ENCODE results near the gene ICAM5.

Gene ICAM5

DNA sequence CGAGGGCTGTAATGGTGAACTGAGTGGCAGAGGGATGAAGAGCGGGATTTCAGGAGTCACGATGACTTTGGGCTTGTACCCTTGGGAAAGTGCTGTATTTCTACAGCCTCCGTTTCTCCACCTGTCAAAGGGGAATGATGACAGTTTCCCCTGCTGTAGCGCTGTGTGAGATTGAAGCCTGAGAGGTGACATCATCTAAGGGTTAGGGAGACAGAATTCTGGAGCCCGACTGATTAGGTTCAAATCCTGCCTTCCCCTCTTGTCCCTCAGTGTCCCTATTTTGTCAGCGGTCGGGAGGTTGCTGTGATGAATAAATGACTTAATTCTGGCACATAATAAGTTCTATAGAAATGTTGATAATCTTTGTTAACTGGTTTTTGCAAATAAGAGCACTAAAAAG, 37.0 kb upstream of the ICAM5 start:
- peak overlapping the region; percentile 97 for H3K4me3 ChIP-seq (replicated peaks; ENCODE audit: low read depth, low read length)
- TF ChIP-seq, protein P1, sequence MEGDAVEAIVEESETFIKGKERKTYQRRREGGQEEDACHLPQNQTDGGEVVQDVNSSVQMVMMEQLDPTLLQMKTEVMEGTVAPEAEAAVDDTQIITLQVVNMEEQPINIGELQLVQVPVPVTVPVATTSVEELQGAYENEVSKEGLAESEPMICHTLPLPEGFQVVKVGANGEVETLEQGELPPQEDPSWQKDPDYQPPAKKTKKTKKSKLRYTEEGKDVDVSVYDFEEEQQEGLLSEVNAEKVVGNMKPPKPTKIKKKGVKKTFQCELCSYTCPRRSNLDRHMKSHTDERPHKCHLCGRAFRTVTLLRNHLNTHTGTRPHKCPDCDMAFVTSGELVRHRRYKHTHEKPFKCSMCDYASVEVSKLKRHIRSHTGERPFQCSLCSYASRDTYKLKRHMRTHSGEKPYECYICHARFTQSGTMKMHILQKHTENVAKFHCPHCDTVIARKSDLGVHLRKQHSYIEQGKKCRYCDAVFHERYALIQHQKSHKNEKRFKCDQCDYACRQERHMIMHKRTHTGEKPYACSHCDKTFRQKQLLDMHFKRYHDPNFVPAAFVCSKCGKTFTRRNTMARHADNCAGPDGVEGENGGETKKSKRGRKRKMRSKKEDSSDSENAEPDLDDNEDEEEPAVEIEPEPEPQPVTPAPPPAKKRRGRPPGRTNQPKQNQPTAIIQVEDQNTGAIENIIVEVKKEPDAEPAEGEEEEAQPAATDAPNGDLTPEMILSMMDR (IDR thresholded peaks at IDR 0.05; ENCODE audit: low read length, missing control alignments) = no peak
- no peak for DNase-seq (ENCODE audit: low read depth)

DNA sequence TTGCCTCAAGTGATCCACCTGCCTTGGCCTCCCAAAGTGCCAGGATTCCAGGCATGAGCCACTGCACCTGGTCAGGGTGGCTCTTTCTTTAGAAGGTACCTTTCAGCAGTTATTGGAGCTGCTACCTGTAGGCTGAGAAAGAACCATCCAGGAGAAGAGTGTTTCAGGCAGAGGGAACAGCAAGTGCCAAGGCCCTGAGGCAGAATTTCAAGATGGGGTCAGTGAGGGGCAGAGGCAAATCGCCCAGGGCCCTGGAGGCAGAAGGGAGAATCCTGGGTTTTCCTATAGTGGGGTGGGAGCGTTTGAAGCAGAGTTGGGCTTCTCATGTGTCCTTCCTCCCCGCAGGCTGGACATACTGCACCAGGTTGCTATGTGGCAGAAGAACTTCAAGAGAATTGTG, 35.5 kb upstream of the ICAM5 start:
- H3K4me3 ChIP-seq (replicated peaks; ENCODE audit: low read depth, low read length) = no peak overlapping the region
- TF ChIP-seq, protein P1 (IDR thresholded peaks at IDR 0.05; ENCODE audit: low read length, missing control alignments) = no peak
- DNase-seq (ENCODE audit: low read depth) = no peak

DNA sequence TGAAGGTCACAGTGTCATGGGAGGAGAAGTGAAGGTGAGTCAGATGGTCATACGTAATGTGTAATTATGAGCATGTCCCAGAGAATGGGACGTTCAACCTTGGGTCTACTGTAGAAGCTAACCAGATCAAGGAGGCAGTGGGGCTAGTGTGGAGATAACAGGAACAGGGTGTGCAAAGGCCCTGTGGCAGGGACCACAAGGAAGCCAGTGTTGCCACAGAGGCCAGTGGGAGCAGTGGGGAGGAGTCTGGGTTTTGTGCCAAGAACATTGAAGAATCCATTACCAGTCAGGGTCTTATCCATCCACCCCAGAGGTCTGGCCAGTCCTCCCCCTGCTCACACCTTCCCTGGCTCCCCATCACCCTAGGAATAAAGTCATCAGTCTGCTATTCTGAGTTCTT, 34.4 kb upstream of the ICAM5 start:
- TF ChIP-seq, protein P1 (IDR thresholded peaks at IDR 0.05; ENCODE audit: low read length, missing control alignments) = no peak
- H3K4me3 ChIP-seq (replicated peaks; ENCODE audit: low read depth, low read length) = no peak overlapping the region
- DNase-seq (ENCODE audit: low read depth) = no peak

DNA sequence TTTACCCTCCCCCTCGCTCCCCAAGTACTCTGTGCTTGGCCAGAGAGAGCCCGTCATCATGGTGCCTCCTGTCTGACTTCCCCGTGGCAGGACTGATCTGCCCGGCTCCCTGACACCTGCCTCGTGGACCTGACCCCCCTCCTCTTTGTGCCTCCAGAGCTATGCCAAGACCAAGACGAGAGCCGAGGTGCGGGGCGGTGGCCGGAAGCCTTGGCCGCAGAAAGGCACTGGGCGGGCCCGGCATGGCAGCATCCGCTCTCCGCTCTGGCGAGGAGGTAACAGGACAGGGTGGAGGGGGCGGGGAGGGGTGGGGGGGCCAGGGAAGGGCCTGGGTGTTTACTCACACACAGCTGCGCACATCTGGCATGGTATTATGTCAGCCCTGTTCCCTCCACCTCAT, 33.2 kb upstream of the ICAM5 start:
- no peak for DNase-seq (ENCODE audit: low read depth)
- no peak overlapping the region for H3K4me3 ChIP-seq (replicated peaks; ENCODE audit: low read depth, low read length)
- TF ChIP-seq, protein P1 (IDR thresholded peaks at IDR 0.05; ENCODE audit: low read length, missing control alignments) = no peak

DNA sequence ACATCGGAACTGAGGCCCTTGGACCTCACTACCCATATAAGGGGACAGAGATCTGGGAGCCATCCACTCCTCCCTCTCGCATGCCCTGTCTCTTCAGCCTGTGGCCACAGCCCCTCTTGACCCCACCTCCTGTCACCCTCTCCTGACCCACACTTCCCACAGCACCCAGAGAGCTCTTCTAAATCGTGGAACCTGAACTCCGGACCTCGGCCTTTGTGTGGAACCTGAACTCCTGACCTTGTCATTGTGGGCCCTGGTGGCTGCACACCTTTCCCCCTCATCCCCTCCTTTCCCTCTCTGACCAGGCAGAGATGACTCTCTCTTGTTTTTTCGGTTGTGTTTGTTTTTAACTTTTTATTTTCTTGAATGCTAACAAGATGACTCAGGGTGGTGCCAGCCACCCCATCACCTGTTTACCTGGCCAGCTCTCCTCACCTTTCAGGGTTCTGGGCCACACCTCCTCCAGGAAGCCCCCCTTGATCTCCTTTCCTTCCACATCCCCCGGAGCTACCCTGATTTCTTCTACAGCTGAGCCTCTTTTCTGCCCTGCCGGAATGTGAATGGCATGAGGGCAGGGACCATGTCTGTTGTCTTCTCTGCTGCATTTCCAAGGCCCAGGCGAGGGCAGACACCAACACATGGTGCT, 32.7 kb upstream of the ICAM5 start:
- TF ChIP-seq, protein P1 (IDR thresholded peaks at IDR 0.05; ENCODE audit: low read length, missing control alignments) = no peak
- no peak for DNase-seq (ENCODE audit: low read depth)

DNA sequence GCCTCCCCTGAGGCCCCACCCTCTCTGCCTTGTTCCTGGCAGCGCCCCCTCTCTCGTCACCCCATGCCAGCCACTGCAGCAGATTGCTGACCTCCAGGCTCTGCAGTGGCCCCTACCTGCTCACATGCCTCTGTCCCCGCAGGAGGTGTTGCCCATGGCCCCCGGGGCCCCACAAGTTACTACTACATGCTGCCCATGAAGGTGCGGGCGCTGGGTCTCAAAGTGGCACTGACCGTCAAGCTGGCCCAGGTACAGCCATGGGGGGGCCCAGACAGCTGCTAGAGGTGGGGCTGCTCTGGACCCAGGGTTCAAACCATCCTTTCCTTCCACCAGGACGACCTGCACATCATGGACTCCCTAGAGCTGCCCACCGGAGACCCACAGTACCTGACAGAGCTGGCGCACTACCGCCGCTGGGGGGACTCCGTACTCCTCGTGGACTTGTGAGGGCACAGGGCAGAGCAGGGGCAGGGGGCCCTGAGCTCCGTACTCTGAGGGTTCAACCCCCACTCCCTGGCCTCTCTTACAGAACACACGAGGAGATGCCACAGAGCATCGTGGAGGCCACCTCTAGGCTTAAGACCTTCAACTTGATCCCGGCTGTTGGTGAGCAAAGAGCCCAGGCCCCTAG, 31.6 kb upstream of the ICAM5 start:
- H3K4me3 ChIP-seq (replicated peaks; ENCODE audit: low read depth, low read length) = no peak overlapping the region
- TF ChIP-seq, protein P1 (IDR thresholded peaks at IDR 0.05; ENCODE audit: low read length, missing control alignments) = no peak
- no peak for DNase-seq (ENCODE audit: low read depth)

More for the DNA sequence above, 32.7 kb upstream of the ICAM5 start:
- H3K4me3 ChIP-seq (replicated peaks; ENCODE audit: low read depth, low read length) = no peak overlapping the region
